ENCODE results near the gene LZTS2.
"Not testable (repeated sequence)": the region's sequence is repeated elsewhere in the genome, so short reads cannot be mapped to it uniquely, and the experiment has no call there.

Gene LZTS2, protein sequence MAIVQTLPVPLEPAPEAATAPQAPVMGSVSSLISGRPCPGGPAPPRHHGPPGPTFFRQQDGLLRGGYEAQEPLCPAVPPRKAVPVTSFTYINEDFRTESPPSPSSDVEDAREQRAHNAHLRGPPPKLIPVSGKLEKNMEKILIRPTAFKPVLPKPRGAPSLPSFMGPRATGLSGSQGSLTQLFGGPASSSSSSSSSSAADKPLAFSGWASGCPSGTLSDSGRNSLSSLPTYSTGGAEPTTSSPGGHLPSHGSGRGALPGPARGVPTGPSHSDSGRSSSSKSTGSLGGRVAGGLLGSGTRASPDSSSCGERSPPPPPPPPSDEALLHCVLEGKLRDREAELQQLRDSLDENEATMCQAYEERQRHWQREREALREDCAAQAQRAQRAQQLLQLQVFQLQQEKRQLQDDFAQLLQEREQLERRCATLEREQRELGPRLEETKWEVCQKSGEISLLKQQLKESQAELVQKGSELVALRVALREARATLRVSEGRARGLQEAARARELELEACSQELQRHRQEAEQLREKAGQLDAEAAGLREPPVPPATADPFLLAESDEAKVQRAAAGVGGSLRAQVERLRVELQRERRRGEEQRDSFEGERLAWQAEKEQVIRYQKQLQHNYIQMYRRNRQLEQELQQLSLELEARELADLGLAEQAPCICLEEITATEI

DNA sequence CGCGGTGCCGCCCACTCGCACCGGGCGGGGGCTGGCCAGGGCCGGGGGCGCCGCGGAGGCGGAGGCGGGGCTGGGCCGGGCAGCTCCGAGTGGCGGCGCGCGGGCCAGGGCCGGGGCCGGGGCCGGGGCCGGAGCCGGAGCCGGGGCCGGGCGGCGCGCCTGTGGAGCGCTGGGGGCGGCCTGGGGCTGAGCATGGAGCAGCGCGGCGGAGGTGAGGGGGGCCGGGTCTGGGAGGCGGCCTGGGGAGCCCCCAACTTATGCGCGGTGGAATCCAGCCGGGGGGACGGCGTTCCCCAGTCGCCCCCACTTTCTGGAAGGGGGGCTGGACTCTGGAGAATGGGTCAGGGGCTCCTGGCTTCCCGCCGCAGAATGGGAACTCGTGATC, at the start of gene LZTS2:
TSS of gene LZTS2 (plus strand) at position 67 of the 385 bp plus-strand sequence. CDS start 2,731 bp downstream, outside the sequence.
- DNase-seq, result no peak

DNA sequence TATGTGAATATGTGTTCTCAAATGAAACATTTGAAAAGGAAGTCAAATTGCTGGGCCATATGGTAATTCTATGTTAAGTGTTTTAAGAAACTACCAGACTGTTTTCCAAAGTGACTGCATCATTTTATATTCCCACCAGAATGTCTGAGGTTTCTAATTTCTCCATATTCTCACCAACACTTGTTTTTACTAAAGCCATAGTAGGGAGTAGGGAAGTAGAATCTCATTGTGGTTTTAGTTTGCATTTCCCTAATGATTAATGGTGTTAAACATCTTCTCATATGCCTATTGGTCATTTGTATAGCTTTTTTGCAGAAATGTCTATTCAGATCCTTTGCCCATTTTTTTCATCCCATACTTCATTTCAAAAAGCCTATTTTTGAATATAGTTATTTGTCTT, 39.4 kb upstream of the LZTS2 start:
- no peak for DNase-seq

DNA sequence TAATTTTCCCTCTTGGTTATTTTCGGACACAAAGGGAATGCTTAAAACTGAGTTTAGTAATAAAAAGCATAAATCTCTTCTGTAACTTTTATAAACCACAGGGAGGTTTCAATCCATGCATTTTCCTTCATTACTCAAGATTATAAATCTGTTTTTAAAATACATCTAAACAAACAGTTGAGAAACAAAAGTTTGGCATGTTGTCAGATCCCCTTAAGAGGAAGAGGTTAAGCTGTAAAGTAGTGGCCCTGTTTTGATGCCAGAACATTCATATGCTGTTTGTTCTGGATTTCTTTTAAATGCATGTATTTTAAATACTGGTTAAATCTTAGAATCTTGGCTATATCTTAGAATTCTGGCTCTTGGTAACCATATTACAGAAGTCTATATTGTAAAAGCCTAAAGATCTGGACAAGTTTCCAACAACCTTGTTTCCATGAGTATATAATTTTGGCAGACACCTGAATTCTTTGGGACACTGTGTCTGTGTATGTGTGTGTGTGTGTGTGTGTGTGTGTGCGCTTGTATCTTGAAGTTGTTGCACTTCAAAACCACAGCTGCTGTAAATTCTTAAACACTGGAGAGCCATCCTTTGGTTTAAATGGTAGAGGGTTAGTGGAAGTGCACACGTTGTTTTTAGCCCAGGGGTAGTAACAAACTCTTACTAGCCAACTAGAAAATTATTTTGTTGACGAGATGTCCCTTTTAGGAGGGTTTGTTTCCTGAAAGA, 37.1 kb upstream of the LZTS2 start:
- DNase-seq, result no peak

DNA sequence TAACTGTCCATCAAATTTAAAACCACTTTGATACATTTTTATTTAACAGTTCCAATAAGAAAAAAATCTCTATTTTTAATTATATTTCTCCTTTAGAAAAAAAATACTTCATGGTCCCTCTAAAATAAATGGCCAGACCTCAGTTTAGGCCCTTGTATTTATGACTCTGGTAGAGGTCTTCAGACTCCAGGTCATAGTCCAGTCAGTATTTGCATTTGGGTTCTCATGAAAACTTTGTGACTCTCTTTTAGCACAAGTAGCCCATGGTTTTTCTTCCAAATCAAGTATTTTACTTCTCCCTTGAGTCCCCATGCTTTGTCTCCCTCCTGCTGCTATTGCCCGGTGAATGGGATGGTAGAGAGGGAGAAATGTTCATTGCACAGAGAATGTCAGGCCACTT, 35.8 kb upstream of the LZTS2 start:
- no peak for DNase-seq

DNA sequence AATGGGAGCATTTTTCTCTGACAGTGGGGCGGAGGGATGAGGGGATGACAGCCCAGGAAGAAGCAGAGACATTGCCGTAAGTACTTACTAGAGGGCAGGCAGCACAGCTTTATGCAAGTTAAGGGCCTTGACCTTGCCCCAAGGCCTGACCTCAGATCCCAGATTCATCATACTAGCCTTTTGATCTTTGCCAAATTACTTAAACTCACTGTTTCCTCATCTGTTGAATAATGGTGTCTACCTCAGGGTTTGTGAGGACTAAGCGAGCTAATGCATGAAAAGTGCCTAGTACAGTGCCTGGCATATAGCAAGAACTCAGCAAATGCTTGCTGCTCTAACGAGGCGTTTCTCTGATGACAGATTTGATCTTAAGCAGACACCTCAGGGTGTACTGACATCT, 33.8 kb upstream of the LZTS2 start:
- no peak for DNase-seq

DNA sequence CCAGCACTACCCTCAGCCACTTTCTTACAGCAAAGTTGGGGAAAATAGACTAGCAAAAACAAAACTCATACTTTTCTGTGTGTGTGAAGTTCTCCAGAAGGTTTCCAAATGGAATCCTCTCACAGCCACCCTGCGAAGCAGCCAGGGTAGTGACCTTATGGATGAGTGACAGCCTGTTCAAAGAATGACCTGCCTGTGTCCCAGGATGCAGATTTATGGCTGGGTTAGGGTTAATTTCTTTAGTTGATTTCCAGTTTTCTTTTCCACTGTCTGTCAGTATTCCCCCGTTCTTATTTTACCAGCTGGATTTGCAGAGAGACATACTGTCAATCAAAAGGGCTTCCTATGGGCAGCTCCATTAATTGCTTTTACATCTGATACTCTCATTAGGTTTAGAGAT, 32.7 kb upstream of the LZTS2 start:
- DNase-seq, result no peak

DNA sequence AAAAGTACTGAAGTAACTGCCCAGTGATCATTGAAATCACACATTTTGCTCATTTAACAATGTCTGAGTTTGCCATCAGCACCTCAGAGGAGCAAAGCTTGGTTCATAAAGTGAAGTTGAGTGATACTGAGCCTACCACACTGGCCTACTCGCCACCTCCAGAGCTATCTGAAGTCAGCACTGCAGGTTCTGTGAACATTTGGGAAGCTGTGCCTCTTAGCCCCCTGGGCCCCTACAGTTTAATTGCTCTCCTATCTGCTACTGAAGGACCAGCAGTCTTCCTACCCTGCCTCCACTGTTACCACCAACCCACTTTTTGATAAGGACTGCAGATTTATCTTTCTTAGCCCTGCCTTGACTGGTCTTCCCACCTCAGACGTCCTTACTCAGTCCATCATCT, 32.3 kb upstream of the LZTS2 start:
- no peak for DNase-seq

DNA sequence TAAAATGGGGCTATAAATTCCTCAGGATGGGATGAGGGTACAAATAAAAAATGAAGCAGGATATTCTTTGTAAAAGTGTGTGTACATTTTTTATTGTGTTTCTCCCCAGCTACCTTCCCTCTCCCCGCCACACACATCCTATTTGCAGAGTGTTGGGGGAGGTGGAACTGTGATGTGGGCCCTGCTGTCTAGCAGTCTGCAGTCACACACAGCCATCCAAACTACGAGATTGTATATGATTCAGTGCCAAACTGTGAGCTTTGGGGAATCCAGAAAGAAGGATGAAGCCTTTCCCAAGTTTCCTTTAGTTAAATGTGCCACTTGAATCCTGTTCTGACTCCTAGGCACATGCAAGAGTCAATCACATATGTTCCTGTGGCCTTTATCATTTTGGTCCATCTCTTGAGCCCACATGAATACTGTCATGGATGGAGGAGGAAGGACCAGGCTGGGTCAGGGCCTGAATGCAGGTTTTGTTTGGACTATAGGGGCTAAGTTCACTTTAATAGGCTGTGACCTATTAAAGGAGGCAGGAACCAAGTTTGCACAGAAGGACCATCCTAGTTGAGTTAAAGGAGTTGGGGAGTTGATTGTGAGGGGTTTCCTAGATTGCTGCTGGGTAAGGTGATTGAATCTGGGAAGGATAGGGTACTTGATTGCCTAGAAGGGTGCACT, 31.4 kb upstream of the LZTS2 start:
- DNase-seq, result no peak

DNA sequence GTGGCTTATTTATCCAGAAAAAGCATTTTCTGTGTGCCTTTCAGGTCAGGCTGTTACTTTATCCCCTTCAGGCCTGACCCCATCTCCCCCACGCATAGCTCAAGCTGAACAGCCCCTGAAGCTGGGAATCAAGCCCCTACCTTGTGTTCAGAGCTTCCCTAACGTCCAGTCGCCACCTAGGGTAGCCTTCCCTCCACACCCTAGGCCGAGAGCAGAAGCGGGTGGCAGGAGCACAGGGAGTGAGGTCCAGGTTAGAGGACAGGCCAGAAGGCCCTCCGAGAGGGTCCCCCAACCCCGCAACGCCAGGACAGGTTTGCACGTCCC, 30.8 kb upstream of the LZTS2 start:
- DNase-seq, result no peak

DNA sequence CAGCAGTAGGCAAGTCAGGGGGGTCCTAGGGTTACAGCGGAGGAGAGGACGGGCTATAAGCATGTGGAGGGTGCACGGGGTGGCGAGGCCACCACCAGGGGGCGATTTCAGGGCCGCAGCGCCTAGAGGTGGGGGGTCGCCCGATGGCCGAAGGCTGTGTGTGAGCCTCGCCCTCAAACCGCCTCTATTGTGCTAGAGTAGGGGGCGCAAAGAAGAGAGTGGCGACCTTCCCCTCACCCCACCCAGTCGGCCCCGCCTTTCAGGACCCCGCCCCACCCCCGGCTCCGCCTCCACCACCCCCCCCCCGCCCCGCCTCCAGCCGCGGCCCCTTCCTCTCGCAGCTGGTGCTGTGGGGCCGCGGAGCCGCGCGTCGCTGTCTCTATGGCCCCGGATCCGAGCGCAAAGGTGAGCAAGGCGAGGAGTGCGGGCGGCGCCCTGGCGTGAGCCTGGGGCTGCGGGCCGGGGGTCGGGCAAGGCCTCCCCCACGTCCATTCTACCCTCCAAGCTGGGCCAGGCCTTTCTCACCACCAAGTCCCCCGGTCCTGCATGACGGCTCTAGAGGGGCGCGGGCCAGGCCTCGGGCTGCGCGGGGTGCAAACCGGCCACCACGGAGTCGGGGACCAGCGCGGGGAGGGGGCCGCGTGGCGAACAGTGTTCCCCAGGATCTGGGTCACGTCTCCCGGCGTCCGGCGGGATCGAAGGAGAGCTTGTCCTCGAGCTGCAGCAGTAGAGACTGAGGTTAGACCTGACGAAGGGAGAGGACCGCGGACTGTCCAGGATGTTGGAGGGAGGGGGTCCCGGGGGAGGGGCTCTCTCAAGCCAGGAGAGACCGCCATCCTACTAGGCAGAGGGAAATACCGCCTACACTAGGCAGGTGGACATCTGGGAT, 30.2 kb upstream of the LZTS2 start, which contains the start of gene SEMA4G:
TSS of gene SEMA4G (plus strand) at position 318 of the 889 bp plus-strand sequence. CDS start 3,409 bp downstream, outside the sequence.
- no peak for DNase-seq

DNA sequence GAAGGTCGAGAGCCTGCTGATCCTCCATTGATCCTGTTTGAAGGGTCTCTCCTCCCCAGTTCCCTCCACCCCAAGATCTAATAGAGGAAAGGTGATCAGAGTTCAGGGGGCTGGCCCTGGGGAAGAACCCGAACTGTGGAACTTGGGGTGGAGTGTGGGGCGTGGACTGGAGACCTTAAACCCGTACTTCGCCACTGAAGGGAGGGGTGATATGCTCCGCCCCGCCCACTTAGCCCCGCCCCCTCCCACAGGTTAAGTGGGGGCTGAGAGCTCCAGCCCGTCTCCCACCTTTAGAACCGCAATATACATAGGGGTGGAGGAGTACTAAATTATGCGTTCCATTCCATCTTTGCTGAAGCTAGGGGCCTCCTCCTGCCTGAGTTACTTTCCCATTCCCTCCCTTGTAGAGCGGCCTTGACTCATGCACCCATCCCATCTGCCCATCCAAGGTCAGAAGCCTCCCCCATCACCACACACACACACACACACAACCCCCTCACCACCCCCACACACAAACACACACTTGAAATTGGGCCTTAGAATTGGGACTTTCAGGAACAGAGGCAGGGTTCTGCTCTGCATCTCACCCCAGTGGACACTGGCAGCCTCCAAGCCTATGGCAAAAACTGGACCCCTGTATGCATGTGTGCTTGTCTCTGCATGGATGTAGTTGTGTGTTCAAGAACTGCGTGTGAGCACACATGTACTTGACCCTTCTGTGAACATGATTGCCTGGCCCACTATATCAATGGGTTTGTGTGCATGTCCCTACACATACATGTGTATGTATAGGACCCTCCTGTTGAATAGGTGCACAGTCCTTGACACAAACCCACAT, 29.3 kb upstream of the LZTS2 start:
- DNase-seq, result no peak

DNA sequence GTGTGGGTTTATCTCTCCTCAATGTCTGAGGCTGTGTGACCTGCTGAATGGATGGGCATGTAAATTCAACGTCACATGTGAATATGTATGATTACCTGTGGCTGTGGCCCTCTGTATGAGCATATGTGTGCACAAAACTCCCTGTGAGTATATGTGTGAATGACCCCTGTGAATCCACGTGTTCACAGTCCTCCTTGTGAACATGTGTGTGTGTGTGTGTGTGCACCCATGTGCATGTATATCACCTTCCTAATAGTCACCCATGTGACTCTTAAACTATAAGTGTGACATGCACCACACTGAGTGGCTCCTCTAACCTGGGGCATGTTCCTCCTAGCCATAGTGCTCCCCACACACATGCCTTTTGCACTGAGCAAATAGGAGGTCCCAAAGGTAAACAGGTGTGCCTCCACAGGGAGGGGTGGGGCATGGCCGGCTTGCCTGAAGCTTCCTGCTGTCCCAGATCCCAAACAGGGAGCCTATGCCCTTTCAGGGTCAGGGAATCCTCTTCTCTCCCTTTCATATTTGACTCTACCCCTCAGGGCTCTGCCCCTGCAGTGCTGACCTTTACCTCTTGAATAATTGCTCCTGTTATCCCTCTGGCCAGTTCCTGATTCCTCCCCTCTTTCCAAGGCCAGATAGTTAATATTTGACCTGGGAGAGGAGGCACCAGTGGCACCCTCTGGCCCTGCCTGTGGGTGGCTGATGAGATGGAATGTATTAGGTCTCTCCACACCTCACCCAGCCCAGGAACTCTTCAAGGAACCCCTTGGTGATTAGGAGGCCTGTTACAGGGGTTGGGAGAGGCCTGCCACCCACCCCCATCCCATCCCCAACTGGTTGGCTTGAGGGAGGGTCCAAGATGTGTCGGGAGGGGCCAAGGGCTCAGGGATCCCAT, 28.4 kb upstream of the LZTS2 start:
- DNase-seq, result no peak

DNA sequence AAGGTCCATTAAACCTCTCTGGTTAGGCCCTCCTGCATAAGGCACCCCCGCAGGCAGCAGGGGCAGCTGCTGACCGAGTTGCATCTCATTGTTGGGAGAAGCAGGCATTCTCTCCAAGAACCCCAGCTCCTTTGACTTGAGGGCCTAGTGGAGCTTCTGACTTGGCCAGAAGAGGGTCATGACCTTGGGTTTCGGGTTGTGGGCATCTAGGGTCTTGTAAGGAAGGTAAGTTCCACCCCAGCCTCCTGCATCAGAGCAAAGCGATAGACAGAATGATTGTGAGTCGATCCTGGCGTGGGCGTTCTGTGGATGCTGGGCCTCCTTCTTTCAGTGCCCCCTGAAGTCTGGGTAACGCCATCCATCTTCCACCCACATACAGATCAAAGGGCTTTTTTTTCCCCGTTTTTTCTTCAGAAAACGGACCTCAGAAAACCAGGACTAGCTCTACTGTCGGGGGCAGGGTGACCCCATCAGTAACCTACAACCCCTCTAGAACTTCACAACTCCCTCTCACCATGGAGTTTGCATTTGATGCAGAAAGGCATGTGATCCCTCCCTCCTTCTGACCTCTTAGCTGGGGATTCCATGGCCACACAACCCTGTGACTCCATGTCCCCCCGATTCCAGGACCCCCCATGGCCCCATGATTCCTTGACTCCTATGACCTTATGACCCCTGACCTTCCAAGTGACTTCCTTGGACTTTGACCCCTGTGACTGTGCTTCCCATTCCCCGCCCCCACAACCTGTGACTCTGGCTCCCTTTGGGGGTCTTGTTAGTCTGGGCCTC, 27.3 kb upstream of the LZTS2 start:
- DNase-seq, result no peak

DNA sequence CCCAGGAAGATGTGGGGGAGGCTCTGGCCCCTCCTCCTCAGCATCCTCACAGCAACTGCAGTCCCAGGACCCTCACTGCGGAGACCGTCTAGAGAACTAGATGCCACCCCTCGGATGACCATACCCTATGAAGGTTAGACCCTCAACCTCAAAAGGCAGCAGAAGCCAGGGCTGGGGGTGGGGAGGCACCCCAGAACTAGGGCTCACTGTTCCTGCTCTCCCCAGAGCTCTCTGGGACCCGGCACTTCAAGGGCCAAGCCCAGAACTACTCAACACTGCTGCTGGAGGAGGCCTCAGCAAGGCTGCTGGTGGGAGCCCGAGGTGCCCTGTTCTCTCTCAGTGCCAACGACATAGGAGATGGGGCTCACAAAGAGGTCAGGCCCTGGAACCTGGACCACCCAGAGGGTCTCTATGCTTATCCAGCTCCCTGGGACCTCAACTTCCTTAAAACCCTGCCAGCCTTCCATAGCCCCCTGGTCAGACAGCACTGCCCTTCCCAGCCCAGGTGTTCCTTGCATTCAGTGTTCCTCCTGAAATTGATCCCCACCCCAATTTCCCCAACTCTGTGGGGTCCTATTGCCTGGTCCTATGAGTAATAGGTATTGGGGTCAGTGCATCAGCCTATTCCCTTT, 26.6 kb upstream of the LZTS2 start:
- DNase-seq, result no peak

DNA sequence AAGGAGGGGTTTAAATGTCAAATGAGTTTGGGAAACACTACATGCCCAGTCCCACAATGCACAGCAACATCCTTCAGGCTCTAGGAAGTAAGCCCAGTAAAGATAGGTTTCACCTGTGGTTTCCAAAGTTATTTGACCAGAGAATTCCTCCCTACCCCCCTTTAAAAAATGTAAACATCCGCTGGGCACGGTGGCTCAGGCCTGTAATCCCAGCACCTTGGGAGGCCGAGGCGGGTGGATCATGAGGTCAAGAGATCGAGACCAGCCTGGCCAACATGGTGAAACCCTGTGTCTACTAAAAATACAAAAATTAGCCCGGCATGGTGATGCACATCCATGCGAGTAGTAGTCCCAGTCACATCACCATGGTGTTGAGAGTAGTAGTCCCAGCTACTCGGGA, 24.2 kb upstream of the LZTS2 start:
- DNase-seq, result not testable (repeated sequence)

DNA sequence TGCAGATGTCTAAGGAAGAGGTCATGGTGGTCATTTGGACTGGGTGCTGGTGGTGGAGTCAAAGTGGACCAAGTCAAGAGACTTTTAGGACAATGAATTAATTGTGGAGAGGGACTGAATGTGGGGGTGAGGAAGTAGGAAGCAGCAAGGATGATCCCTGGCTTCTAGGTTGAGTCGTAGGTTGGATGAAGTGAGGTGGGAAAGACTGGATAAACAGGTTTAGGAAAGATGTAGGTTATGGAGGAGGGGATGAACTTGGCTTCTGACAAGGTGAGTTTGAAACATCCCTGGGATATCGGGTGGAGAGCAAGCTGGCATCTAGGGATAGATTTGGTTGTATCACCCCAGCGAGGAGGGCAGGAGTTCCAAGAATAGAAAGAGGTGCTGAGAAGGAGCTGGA, 22.7 kb upstream of the LZTS2 start:
- no peak for DNase-seq

DNA sequence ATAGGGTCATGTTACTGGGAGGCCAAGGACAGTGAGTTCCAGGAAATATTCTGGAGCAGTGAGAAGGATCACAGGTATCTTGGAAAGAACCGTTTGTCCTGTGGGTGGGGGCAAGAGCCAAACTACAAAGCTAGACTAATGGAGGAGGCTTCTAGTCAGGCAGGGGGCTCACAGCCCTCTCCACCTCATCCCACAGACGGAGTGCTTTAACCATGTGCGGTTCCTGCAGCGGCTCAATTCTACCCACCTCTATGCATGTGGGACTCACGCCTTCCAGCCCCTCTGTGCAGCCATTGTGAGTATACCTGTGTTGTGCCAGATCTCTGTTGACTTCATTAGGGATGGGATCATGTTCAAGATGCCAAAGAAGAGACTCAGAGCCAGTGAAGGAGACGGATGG, 22.2 kb upstream of the LZTS2 start:
- DNase-seq, result no peak

DNA sequence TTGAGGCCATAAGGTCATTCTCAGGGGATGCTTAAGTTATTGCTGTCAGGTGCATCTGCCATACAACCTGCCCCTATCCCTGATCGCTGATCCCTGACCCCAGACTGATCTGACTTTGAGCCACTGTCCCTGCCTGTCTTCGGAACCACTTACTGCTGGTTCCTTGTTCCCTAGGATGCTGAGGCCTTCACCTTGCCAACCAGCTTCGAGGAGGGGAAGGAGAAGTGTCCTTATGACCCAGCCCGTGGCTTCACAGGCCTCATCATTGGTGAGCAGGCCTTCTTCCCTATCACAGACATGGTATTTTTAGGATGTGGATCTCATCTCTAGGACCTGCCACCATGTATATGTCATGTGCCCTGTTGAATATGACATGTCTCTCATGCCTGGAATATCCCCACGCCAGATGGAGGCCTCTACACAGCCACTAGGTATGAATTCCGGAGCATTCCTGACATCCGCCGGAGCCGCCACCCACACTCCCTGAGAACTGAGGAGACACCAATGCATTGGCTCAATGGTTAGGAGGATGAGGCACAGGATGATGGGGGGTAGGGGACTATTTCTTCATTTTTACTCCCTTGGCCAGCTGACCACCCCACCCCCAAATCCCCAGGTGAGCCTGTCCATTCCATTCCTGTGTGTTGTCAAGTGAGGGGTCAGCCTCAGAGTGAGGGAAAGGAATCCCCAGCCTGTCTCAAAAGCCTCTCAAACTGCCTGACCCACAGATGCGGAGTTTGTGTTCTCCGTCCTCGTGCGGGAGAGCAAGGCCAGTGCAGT, 21.3 kb upstream of the LZTS2 start:
- DNase-seq, result no peak
